Hematopoietic multipotent progenitor cell treated with erythropoietin and hydrocortisone succinate and interleukin-3 and kit ligand, for 8 days (in vitro differentiated cells): ENCODE measurements around the gene DROSHA.
"Not testable (repeated sequence)": the region's sequence is repeated elsewhere in the genome, so short reads cannot be mapped to it uniquely, and the experiment has no call there.

Experiments
- DNase-seq: peaks from one replicate; pipeline ENCODE4 v3.0.0-alpha.2; 2015

DROSHA gene

DNA sequence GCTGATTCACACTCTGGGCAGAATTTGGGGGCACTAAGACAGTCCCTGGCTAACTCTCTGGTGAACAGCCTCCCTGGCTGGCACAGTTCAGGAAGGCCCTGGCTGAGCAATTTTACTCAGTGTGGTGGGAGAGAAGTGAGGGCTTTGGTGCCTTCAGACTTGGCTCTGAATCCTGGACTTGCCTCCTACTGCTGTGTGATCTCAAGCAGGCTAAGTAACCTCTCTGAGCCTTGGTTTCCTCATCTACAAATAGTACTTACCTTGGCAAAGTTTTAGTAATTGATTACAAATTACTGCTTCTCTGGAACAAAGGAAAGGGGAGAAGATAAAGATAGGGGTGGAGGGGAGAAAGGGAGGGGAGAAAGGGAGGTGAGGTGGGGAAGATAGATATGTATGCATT lies 153.8 kb downstream of the DROSHA start:
- no peak for DNase-seq

DNA sequence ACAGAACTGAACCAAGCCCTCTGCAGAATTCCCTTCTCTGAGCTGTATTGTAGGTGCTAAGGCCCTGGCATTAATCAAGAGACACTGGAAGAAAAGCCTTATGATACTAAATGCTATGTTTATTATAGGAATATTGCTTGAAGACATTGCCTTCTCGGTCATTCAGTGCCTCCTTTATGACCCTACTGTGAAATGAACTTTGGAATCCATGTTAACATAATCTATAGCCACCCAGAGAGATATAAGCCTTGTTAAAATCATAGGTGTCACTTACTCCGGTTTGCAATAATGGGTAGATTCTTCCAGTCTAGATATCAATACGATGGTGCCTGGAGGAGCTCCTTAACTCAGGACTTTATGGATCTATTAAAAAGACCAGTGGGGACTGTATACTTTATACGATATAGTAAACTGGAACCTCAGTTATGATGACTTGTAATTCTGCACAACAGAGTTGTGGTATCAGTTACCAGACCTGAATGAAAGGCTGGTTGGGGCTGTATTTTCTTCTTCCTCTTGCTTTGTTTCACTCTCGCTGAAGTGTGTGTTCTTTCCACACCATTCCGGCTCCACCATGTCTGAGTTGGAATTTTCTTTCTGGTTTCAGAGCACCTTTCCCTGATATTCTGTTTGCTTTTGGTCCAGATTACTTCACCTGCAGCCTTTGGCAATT lies 154.5 kb downstream of the DROSHA start:
- no peak for DNase-seq

- DNase-seq, result no peak
Measured at GRCh38 chr5:31375999-31376720, 155.7 kb downstream of the DROSHA start.

DNA sequence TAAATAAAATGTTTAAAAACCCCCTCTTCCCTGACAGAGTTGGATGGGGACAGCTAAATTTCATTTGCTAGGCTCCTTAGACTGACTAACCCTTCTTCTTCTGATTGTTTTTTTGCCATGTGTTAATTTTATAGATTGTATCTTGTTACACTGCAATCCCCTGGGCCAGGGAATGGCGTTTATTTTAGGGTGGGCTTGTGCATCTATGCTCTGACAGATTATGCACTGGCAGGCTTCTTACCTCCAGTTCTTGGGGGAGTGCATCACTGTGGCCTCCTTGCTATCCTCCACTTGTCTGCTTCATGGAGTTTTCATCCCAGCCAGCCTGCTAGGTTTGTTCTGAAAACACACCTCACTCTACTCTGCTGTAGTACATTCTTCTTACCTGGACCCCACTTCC lies 159.8 kb downstream of the DROSHA start:
- DNase-seq, result no peak

GRCh38 chr5:31366941-31367340 lies 165.0 kb downstream of the DROSHA start:
- DNase-seq, result no peak

GRCh38 chr5:31365776-31366175 lies 166.1 kb downstream of the DROSHA start:
- DNase-seq, result no peak

DNA sequence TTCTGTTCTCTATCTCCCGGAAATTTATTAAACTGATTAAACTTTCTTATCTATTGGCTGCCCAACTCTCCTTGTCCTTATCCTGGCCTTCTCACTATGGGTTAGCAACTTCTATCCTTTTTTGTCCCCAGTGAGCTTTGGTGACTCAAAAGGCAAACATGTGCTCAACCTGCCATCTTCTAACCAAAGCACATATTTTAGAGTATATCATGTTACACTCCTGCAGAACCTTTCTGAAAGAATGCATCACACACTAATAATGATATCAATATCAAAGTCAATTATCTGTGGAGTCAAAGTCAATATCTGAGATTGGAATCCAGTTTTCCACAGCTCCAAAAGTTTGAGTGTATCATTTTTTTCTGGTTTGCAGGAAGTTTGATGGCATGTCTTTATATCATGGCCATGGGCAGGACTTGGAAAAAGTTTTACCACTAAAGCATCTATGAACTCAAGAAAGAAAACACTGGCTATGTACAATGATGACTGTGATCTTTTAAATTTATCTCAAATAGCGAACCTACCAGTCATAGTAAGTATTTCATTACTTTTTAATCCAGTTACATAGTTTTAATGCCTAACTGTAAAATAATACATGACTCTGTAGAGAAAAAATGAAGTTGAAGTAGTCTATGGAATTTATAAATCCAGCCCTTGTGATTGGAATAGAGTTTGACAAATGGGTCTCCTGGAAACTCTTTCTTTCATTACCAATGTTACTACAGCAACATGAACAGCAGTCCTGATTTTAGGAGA lies 166.8 kb downstream of the DROSHA start:
- no peak for DNase-seq

DNA sequence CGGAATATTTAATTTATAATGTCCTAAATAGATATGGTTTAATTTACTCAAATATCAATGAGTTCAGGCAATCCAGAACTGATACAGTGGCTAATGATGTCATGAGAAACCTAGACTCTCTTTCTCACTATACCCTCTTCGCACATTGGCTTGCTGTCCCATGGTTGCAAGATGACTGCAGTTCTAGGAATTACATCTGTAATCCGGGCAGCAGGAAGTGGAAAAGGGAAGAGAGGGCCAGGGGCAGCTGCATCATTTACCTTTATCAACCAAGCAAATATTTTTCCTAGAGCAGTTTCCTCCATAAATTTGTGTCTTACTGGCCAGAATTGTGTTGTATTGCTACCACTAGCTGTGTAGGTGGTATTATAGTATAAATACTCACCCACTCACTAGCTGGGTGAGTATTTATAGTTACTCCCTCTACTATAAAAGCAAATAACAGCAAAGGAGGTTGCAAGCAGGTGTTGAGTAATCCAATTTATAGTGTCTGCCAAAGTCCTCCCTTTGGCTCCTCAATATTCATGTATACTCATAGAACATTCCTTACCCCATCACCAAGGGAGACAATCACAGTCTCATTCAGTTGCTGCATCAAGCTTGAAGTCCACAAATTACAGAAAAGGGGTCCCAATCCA lies 168.8 kb downstream of the DROSHA start:
- no peak for DNase-seq

DNA sequence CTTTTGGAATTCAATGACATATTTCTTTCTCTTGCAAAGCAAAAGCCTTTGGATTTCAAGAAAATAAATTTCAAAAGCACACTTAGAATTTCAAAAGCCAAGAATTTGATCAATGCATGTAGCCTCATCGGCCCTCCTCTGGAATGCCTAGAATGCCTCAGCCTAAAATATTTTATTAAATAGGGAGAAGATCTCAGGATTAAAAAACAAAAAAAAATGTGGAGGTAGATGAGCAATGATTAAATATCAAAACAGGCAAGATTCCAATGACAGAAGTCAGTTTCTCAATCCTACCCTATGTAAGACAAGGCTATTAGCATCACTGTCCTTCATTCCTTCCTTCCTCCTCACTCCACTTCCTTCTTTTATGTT lies 169.4 kb downstream of the DROSHA start:
- DNase-seq, result no peak

- DNase-seq, result not testable (repeated sequence)
Measured at GRCh38 chr5:31361704-31362528, 170.0 kb downstream of the DROSHA start.

DNA sequence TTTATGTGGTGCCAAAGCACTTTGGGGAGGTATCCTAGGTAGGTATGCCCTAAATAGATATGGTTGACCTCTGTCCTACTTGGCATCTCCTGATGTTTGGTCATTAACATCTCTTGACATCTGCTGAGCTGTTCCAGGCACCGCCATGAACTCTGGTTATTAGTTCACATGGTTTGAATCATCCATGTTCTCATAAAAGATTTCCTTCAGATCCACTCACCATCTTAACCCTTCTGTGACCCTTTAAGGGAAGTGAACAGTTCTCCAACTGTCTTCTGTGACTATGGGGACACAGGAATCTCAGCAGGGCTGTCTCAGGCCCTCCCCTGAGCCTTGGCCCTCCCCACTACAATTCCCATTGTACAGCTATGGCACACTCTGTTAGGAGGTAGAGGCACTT lies 170.7 kb downstream of the DROSHA start:
- DNase-seq, result no peak

DNA sequence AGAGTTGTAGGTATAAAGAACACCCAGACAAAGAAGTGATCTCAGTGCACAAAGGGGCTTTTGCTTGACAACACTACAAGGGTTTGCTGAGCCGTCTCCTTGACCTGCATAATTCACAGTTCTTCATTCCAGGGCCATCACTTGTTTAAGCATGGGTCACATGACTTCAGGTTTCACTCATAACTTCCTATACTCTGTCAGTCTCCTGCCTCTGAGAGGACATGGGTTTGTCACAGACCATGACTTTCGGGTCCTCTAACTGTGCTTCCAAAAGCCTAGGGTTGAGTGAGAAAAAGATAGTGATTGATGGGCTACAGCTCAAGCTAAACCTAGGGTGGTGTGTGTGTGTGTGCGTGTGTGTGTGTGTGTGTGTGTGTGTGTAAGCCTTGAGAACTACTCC lies 172.1 kb downstream of the DROSHA start:
- DNase-seq, result no peak

DNA sequence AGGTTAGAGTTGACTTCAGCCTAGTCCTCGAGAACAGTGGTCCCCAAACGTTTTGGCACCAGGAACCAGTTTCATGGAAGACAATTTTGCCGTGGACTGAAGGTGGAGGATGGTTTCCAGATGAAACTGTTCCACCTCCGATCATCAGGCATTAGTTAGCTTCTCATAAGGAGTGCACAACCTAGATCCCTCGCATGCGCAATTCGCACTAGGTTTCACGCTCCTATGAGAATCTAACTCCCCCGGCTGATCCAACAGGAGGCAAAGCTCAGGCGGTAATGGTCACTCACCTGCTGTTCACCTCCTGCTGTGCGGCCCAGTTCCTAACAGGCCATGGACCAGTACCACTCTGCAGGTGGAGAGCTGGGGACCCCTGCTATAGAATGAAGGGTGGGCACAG lies 174.9 kb downstream of the DROSHA start:
- no peak for DNase-seq

- no peak for DNase-seq
Measured at GRCh38 chr5:31355337-31355736, 176.6 kb downstream of the DROSHA start.
